Ammon's horn (tissue), 1 donor: ENCODE results near the gene SLC26A11.
"Not testable (repeated sequence)": the region's sequence is repeated elsewhere in the genome, so short reads cannot be mapped to it uniquely, and the experiment has no call there.

Experiments
- DNase-seq: peaks from one replicate; pipeline ENCODE4 v3.0.0-alpha.2; 2016; ENCODE audit warnings: low spot score

Gene SLC26A11

GRCh38 chr17:80196652-80197051, 23.6 kb upstream of the SLC26A11 start:
- no peak for DNase-seq

- DNase-seq, result no peak
Observed at GRCh38 chr17:80198144-80198661, 22.0 kb upstream of the SLC26A11 start.

GRCh38 chr17:80199295-80199694, 20.9 kb upstream of the SLC26A11 start:
- DNase-seq, result not testable (repeated sequence)

GRCh38 chr17:80201446-80201845, 18.8 kb upstream of the SLC26A11 start:
- no peak for DNase-seq

GRCh38 chr17:80202197-80202596, 18.0 kb upstream of the SLC26A11 start:
- DNase-seq, result no peak

- no peak for DNase-seq
Observed at GRCh38 chr17:80203471-80203963, 16.7 kb upstream of the SLC26A11 start.

GRCh38 chr17:80204626-80205468, 15.4 kb upstream of the SLC26A11 start:
- DNase-seq, result no peak

- no peak for DNase-seq
Observed at GRCh38 chr17:80205811-80206210, 14.4 kb upstream of the SLC26A11 start.

- DNase-seq, result no peak
Observed at GRCh38 chr17:80208050-80208449, 12.2 kb upstream of the SLC26A11 start.

- DNase-seq, result no peak
Observed at GRCh38 chr17:80209765-80210164, 10.5 kb upstream of the SLC26A11 start.

GRCh38 chr17:80210348-80211108, 9.7 kb upstream of the SLC26A11 start:
- DNase-seq, result no peak

- no peak for DNase-seq
Observed at GRCh38 chr17:80212109-80212508, 8.1 kb upstream of the SLC26A11 start.

GRCh38 chr17:80212511-80212910, 7.7 kb upstream of the SLC26A11 start:
- no peak for DNase-seq

GRCh38 chr17:80212962-80213642, 7.1 kb upstream of the SLC26A11 start:
- no peak for DNase-seq

GRCh38 chr17:80213643-80213975, 6.6 kb upstream of the SLC26A11 start:
- DNase-seq, result no peak

- no peak for DNase-seq
Observed at GRCh38 chr17:80214012-80214877, 6.0 kb upstream of the SLC26A11 start.

GRCh38 chr17:80214878-80215210, 5.4 kb upstream of the SLC26A11 start:
- no peak for DNase-seq

- no peak for DNase-seq
Observed at GRCh38 chr17:80216473-80217456, 3.5 kb upstream of the SLC26A11 start.

GRCh38 chr17:80217703-80218362, 2.4 kb upstream of the SLC26A11 start:
- no peak for DNase-seq

GRCh38 chr17:80218391-80218790, 1.8 kb upstream of the SLC26A11 start:
- DNase-seq, result no peak
